Kidney glomerular epithelial cell (primary cell): ENCODE measurements around the gene SHOC1.
"Not testable (repeated sequence)": the region's sequence is repeated elsewhere in the genome, so short reads cannot be mapped to it uniquely, and the experiment has no call there.

Experiments used
- DNase-seq: peaks from one replicate; lab custom pipeline; 2025; lab: John Stamatoyannopoulos, UW

The SHOC1 gene

GRCh38 chr9:111794835-111795556 lies at the start of gene SHOC1:
Gene SHOC1 (minus strand): TSS chr9:111794937. CDS start chr9:111791418, 3,519 bp downstream.
- no peak for DNase-seq

DNA sequence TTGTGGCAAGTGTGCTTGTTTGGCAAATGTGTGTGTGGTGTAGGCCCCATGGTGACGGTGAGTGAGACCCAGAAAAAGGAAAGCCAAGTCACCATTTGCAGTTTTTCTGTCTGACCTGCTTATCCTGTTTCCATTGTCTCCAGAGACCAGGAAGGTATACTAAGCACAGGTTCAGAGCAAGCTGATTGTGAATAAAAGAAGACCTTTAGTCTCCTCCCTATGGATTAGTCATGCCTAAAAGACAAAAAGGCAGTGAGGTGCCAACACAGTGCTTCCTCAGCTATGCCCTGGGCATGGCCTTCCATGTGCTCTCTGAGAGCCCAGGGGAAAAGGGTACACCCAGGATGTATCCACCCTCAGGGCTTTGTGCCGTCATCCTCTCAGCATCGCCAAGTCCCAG lies 49.2 kb upstream of the SHOC1 start:
- DNase-seq: no peak

GRCh38 chr9:111842313-111842712 lies 47.6 kb upstream of the SHOC1 start:
- no peak for DNase-seq

DNA sequence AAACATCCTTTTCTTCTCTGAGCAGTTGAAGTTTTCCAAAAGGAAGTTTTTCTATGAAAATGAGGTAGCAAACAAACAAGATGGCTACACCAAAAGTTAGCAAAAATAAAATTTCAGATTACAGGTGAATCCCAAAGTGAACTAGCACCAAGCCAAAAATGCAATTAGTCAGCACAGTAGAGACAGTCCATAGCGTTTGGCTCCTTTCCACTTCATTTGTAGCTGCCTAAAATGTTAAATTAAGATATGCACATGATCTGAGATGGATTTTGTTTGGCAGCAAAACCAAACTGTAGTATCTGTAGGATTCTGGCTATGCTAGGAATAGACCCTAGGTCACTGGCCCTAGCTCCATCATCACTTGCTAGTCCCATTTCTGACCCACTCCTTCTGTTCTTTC lies 45.7 kb upstream of the SHOC1 start:
- no peak for DNase-seq

- no peak for DNase-seq
These were observed 45.2 kb upstream of the SHOC1 start for GRCh38 chr9:111839987-111840386.

DNA sequence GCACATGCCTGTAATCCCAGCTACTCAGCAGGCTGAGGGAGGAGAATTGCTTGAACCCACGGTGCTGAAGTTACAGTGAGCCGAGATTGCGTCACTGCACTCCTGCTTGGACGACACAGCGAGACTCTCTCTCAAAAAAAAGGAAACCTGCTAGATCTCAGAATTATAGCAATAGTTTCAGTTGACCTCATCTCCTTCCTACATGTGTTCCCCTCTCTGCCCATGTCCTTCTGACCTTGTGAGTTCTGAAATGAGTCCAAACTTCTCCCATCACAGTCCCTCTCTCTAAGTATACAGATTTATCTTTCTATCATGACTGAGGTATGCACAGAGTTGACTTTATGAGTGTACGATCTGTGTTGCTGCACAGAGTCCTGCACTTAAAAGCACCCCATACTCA lies 44.6 kb upstream of the SHOC1 start:
- DNase-seq: no peak

GRCh38 chr9:111838439-111838838 lies 43.7 kb upstream of the SHOC1 start:
- no peak for DNase-seq

DNA sequence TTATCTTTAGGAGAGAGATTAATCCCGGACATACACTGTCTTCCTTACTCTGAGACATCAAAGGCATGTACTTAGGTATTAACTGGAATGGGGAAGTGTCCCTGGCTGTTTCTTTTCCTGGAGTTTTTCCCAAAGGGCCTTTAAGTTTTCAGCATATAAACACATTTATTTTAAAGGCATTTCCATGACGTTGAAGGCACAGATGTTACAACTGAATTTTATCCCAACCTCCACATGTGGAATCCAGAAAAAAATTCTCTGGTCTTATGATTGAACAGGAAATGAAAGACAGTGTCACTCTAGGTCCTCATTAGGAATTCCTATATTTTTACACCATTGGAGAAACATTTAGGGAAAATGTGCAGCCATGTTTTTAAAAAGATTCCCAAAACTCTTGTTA lies 41.6 kb upstream of the SHOC1 start:
- DNase-seq: no peak

GRCh38 chr9:111833941-111834340 lies 39.2 kb upstream of the SHOC1 start:
- DNase-seq: no peak

GRCh38 chr9:111832449-111832848 lies 37.7 kb upstream of the SHOC1 start:
- DNase-seq: no peak

DNA sequence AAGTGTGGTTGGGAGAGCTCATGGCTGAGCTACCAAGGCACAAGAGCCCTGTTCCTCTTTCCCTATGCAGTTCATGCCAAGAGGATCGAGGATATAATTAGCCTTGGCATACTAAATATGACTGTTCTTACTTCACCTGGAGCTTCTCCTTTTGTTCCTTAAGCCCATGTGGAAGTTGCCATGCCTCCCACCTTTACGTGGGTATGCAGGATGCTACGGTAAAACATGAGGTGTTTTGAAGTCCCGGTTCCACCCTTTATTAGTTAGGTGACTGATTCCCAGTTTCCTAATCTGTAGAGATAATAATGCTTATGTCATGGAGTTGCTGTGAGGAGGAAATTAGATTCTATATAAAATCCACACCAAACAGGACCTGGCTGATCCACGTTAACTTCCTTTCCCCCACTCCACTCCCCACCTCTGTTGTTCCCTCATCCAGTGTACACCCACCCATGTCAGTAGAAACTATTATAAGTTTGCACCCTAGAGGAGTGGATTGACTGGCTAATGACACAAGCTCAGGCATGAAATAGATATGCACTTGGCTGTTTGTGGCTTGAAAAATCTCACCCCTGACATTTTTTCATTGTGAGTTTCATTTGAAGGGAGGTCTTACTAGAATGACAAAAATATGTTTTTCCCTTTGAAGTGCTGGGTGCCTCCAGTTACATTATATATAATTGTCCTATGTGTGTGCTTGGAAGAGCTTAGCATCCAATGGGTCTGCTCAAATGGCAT lies 36.8 kb upstream of the SHOC1 start:
- DNase-seq: no peak

DNA sequence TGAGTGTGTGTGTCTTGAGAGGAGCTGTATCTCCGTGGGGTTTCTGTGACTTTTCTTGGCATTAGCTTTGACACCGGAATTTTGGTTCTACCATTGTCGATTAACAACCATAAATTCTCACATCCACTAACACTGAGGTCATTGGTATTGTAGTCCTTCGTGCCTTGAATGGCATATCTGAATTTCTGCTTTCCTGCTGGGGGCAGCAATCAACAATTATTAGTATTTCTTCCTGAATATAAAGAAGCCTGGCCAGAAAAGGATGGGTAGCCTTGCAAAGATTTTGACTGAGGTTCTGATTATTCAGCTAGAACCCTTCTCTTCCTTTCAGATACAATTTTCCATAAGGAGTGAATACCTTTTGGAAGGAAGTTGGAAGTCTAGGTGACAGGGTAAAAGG lies 33.5 kb upstream of the SHOC1 start:
- DNase-seq: no peak

GRCh38 chr9:111825468-111826145 lies 30.9 kb upstream of the SHOC1 start:
- DNase-seq: no peak

- DNase-seq: no peak
These were observed 26.3 kb upstream of the SHOC1 start for GRCh38 chr9:111821006-111821528.

DNA sequence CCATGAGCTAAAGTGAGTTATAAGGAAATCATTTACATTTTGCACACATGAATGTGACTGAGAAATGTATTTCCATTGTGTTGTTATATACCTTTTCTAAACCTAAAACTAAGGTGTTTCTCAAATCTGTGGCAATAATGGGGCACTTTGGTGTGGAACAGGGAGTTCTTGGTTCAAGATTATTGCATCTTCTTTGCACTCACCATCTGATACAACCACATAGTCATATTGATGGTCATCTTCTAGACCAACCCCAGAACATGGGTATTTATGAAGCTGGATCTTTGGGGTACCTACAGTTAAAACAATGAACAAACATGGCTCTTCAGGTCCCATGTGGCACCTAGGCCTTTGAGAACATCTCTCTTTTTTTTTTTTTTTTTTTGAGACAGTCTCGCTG lies 24.6 kb upstream of the SHOC1 start:
- no peak for DNase-seq

- DNase-seq: no peak
These were observed 20.7 kb upstream of the SHOC1 start for GRCh38 chr9:111815285-111816070.

GRCh38 chr9:111812337-111812736 lies 17.6 kb upstream of the SHOC1 start:
- DNase-seq: no peak

GRCh38 chr9:111810908-111811307 lies 16.2 kb upstream of the SHOC1 start:
- DNase-seq: no peak

GRCh38 chr9:111810415-111810814 lies 15.7 kb upstream of the SHOC1 start:
- DNase-seq: not testable (repeated sequence)

DNA sequence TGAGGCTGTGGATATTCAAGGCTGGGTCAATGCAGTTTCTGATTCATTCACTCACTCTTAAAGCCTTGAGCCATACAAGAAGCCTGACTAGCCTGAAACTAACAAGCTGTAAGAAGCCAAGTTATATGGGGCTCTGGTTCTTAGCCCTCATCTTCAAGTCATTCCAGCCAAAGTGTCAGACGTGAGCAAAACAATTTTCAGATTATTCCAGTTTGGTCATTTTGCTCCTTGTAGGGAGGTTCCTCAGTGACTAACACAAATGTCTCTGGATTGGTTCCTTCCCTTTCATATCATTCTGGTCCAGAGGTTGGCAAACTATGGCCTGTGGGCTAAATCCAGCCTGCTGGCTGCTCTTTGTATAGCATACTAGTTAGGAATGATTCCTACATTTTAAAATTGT lies 12.5 kb upstream of the SHOC1 start:
- DNase-seq: no peak

DNA sequence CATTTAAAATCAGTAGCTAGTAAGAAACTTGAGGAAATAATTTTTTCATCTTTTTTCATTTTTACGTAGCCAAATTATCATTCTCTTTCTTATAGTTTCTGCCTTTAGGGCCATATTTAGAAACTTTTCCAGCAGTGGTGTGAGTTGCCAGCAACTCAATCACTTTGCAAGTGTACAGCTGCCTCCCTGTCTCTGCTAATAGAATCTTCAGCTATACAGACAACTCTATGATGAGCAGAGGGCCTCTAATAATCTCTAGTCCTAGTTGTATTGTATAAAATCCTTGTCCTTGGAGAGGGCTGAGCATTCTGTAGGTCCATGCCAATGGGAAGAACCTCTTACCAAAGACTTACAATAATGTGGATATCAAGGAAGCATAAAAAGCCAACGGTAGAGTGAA lies 11.5 kb upstream of the SHOC1 start:
- DNase-seq: no peak

- DNase-seq: no peak
These were observed 11.1 kb upstream of the SHOC1 start for GRCh38 chr9:111805830-111806241.
